ENCODE results near the gene RRAGD. TPM values are rescaled to one million over a fixed set of nuclear protein-coding genes. Genes with fewer than 3 reads are reported as not detected.

The RRAGD gene
- total and polyA plus RNA-seq, 2 of the 13 experiments (the other 11 are each of a cell fraction or from before 2014, with no cell fraction given), result 0.35 to 0.53 TPM

DNA sequence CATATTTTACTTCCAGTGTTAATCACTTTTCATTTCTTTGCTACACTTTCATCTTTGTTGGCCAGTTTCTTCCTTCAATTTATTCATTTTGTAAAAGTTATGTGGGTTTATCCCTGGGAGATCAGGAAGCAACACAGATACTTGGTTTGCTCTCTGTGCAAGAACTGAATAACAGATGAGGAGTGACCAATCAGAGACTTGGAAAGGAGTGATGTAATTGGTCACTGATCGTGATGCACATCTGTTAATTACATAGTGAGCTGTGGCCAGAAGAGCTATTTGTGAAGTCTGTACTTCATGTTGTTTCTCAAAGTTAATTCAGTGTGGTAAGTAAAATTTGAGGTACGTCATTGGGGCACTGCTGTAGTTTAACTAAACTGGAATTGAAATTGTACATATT lies 42.2 kb upstream of the RRAGD start:
- FAIRE-seq (no peak), DNase-seq (ENCODE audit: low spot score) (no peak), ATAC-seq (no peak)
- intact Hi-C loops (cut with micrococcal nuclease; ENCODE audit: unreplicated experiment), result no loop called here
- H3K9ac ChIP-seq (ENCODE audit: insufficient read depth, low read depth, low read length), result no peak overlapping the region
- no peak overlapping the region for H2AFZ ChIP-seq (ENCODE audit: low read length)
- no peaks in the 10 kb centered on the region for H3K79me2 ChIP-seq (ENCODE audit: insufficient read depth, low read length)
- no peaks in the 10 kb centered on the region for H3K27me3 ChIP-seq (ENCODE audit: control insufficient read depth in 1 of 2, insufficient read depth in 2 of 2, low read length in 2 of 2)
- H3K4me2 ChIP-seq (ENCODE audit: low read depth, low read length), result no peak overlapping the region
- BruUV-seq (replicated peaks), result no TSS peak
- 46% methylated on average over 2 of the region's 2 CpGs for WGBS (ENCODE audit: low lambda C conversion rate)
- ChIA-PET CTCF (ENCODE audit: low intra/inter-chr PET ratio, low total read pairs) (no interaction called here), POLR2A (no interaction called here)
- no peak for TF ChIP-seq JDP2 (CRISPR knock-in tag; IDR thresholded peaks at IDR 0.05; ENCODE audit: borderline replicate concordance)
- H3K4me1 ChIP-seq (ENCODE audit: insufficient read depth, low read length), result no peaks in the 10 kb centered on the region
- H4K20me1 ChIP-seq (ENCODE audit: insufficient read depth, low read length), result no peaks in the 10 kb centered on the region
- H3K4me3 ChIP-seq (replicated peaks in 1 of 3; ENCODE audit: insufficient read depth in 1 of 3, low read depth in 2 of 3, low read length in 3 of 3), result no peak overlapping the region
- H3K36me3 ChIP-seq (replicated peaks in 1 of 2; ENCODE audit: control insufficient read depth in 1 of 2, insufficient read depth in 2 of 2, low read length in 2 of 2), result no peaks in the 10 kb centered on the region
- H3K27ac ChIP-seq (ENCODE audit: extremely low read length, insufficient read depth, low read length), result no peak overlapping the region
- no peaks in the 10 kb centered on the region for H3K9me3 ChIP-seq (ENCODE audit: low read length)
- in situ Hi-C loops (cut with HindIII; ENCODE audit: extremely low pct_ligation_motif_present, low pct_unique_long_range_greater_than_20kb), result no loop called here

- intact Hi-C loops (cut with micrococcal nuclease; ENCODE audit: unreplicated experiment), result no loop called here
- 77% methylated on average over 1 of the region's 1 CpG for WGBS (ENCODE audit: low lambda C conversion rate)
- no peak for ATAC-seq
- no peak overlapping the region for H2AFZ ChIP-seq (ENCODE audit: low read length)
- DNase-seq (ENCODE audit: low spot score), result no peak
- H3K4me2 ChIP-seq (ENCODE audit: low read depth, low read length), result no peak overlapping the region
- no peaks in the 10 kb centered on the region for H3K4me1 ChIP-seq (ENCODE audit: insufficient read depth, low read length)
- FAIRE-seq, result no peak
- ChIA-PET CTCF (ENCODE audit: low intra/inter-chr PET ratio, low total read pairs) (no interaction called here), POLR2A (no interaction called here)
- no peaks in the 10 kb centered on the region for H3K79me2 ChIP-seq (ENCODE audit: insufficient read depth, low read length)
- H3K27me3 ChIP-seq (ENCODE audit: control insufficient read depth in 1 of 2, insufficient read depth in 2 of 2, low read length in 2 of 2), result no peaks in the 10 kb centered on the region
- in situ Hi-C loops (cut with HindIII; ENCODE audit: extremely low pct_ligation_motif_present, low pct_unique_long_range_greater_than_20kb), result no loop called here
- no peak overlapping the region for H3K9ac ChIP-seq (ENCODE audit: insufficient read depth, low read depth, low read length)
- no peaks in the 10 kb centered on the region for H3K9me3 ChIP-seq (ENCODE audit: low read length)
- no TSS peak for BruUV-seq (replicated peaks)
- no peak overlapping the region for H3K27ac ChIP-seq (ENCODE audit: extremely low read length, insufficient read depth, low read length)
- H4K20me1 ChIP-seq (ENCODE audit: insufficient read depth, low read length), result no peaks in the 10 kb centered on the region
- H3K4me3 ChIP-seq (replicated peaks in 1 of 3; ENCODE audit: insufficient read depth in 1 of 3, low read depth in 2 of 3, low read length in 3 of 3), result no peak overlapping the region
- no peaks in the 10 kb centered on the region for H3K36me3 ChIP-seq (replicated peaks in 1 of 2; ENCODE audit: control insufficient read depth in 1 of 2, insufficient read depth in 2 of 2, low read length in 2 of 2)
- TF ChIP-seq HIVEP1 (CRISPR knock-in tag; IDR thresholded peaks at IDR 0.05) (no peak), ZNF20 (CRISPR knock-in tag; IDR thresholded peaks at IDR 0.05) (no peak), SUZ12 (IDR thresholded peaks at IDR 0.05; ENCODE audit: low read depth, low read length) (no peak), MBD4 (IDR thresholded peaks at IDR 0.05; ENCODE audit: borderline replicate concordance, low read length) (no peak), MTF2 (CRISPR knock-in tag; IDR thresholded peaks at IDR 0.05; ENCODE audit: borderline replicate concordance) (no peak), ZNF12 (CRISPR knock-in tag; IDR thresholded peaks at IDR 0.05) (no peak)
These were observed 40.2 kb upstream of the RRAGD start for GRCh38 chr6:89452281-89452680.

All from HepG2 (cell line).